GM19467 (cell line): Measurements from ENCODE around the gene SPATA31D4.

ENCODE experiments used
- ATAC-seq: cut with Tn5 transposase; IDR thresholded peaks from one replicate; pipeline ENCODE4 v1.9.1; 2021; ENCODE audit warnings: mild to moderate bottlenecking, moderate library complexity; ENCODE audit not compliant: unreplicated experiment

Gene SPATA31D4

DNA sequence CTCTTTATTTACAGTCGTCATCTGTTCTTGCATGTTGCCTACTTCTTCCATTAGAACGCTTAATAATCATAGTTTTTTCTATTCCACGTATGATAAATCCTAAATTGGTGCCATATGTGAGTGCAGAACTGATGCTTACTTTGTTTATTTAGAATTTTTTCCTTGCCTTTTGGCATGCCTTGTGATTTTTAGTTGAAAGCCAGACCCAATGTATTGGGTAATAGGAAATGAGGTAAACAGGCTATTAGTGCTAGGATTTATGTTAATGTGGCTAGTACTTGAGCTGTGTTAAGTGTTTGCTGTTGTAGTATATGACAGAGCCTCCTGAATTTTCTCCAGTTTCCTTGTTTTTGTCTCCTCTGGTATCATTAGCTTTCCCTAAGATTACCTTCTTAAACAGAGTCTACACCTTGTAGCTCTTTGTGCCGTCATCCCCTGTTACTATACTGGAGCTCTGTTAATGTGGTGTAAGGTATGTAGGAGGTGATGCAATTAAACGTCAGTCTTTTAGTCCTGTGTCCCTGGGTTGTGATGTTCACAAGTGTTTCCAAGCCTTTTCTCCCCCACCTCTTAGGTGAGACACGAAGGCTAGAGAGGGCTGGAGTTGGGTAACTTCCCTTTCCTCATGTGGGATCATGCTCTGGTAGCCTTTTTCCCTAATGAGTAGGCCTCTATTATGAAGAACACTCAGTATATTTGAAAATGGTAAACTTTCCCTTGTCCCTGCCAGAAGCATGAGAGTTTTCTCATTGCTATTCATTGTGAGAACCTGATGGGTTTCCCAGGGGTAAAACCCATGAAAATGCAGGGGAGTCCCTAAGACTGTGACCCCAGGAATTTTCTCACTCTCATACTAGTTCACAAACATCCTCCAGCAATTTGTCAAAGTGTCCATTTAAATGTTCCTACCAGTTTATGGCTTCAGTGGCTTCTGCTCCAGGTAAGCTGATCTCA, 36.3 kb downstream of the SPATA31D4 start:
- ATAC-seq = no peak

- no peak for ATAC-seq
Measured at GRCh38 chr9:81968026-81968425, 39.8 kb downstream of the SPATA31D4 start.

DNA sequence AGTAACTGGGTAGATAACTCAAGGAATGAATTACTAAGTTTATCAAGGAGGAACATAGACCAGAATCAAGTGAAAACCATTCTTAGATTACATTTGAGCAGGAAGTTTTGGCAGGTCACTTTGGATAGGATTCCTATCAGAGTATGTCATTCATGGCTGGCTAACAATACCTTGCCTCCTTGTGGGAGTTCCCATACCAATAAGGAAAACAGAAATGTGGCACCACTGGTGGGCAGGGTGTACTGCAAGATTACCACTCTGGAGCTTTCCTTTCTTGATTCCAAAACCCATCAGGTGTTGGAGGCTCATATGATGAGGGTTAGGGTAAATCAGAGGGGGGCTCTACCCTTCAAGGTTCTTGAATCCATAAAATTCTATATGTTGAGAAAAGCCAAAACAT, 41.7 kb downstream of the SPATA31D4 start:
- ATAC-seq = no peak

DNA sequence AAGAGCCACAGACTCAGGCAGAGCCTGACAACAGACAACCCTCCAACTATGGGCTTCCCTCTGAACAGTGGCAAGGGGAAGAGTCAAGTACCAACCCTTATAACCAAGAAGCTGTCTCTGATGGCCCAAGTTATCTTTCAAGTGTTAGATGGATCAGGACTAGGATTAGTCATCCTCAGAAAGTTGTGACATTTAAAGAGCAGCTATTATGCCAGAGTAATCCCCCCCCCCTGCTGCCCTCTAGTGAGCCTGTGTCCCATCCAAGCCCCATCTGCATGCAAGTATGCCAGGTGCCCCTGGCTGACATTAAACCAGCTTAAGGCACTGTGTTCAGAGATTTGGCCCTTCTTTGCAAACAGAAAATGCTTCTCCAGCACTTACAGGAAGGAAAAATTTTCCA, 43.5 kb downstream of the SPATA31D4 start:
- no peak for ATAC-seq

GRCh38 chr9:81974764-81975163, 46.5 kb downstream of the SPATA31D4 start:
- no peak for ATAC-seq

GRCh38 chr9:81976351-81976750, 48.1 kb downstream of the SPATA31D4 start:
- no peak for ATAC-seq

DNA sequence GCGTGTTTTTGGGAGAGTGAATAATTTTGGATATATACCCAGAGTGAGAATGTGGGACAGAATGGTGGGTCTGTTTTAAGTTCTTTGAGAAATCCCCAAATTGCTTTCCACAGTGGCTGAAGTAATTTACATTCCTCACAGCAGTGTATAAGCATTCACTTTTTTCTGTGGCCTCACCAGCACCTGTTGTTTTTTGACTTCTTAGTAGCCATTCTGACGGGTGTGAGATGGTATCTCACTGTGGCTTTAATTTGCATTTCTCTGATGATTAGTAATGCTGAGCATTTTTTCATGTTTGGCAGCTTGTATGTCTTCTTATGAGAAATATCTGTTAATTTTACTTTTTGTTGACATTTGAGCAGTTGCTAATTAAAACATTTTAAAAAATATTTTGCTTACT, 51.0 kb downstream of the SPATA31D4 start:
- ATAC-seq = peak; percentile 59

DNA sequence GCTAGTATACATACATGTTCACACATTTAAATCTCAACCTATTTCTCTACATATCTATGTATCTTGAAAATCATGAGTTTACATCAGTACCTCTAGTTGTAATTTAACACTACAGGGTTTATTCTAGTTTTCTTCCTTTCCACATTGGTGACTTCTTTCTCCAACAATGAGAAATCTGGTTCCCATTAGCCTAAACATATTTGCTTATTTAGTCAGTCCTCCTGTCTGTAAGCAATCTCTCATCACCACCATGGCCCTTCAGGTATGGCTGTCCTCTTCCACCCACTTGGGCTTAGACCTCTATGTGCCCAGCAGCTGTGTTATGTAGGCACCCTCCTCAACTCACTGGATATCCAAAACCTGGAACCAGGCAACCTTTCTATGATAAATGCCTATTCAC, 52.3 kb downstream of the SPATA31D4 start:
- no peak for ATAC-seq

DNA sequence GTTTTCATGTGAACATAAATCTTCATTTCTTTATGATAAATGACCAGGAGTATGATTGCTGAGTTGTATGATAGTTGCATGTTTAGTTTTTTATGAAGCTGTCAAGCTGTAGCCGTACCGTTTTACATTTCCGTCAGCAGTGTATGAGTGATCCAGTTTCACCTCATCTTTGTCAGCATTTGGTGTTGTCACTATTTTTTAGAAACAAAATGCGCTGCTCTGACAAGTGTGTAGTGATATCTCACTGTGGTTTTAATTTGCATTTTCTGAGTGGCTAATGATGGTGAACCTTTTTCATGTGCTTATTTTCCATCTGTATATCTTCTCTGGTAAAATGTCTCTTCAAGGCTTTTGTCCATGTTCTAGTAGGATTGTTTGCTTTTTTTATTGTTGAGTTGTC, 53.7 kb downstream of the SPATA31D4 start:
- no peak for ATAC-seq
